Astrocyte (in vitro differentiated cells and primary cell): Measurements from ENCODE around the gene LRMDA. TPM values are rescaled to one million over a fixed set of nuclear protein-coding genes. Genes with fewer than 3 reads are reported as not detected.

Source experiments
- DNase-seq: peaks from one replicate; pipeline ENCODE4 v3.0.0-alpha.2; 2010; ENCODE audit warnings: low read depth
- FAIRE-seq: peaks from 2 replicates; lab custom pipeline; 2011; peaks lifted over from hg19 to GRCh38; lab: Jason Lieb, UNC
- H2AFZ ChIP-seq: 2 replicates; pipeline ENCODE4 v1.6.0; 2012; ENCODE audit warnings: low read depth, low read length, inconsistent platforms
- H3K27ac ChIP-seq: 2 replicates; pipeline ENCODE4 v1.5.1; 2011; ENCODE audit warnings: low read depth, low read length, inconsistent platforms
- H3K27me3 ChIP-seq: 2 replicates; pipeline ENCODE4 v1.6.0; 2011; ENCODE audit warnings: low read length, inconsistent platforms; ENCODE audit not compliant: insufficient read depth
- H3K36me3 ChIP-seq: 2 replicates; pipeline ENCODE4 v1.5.1; 2011; ENCODE audit warnings: low read length, inconsistent platforms; ENCODE audit not compliant: insufficient read depth
- H3K4me1 ChIP-seq: 2 replicates; pipeline ENCODE4 v1.5.1; 2011; ENCODE audit warnings: low read length, inconsistent platforms; ENCODE audit not compliant: insufficient read depth
- H3K4me2 ChIP-seq: 2 replicates; pipeline ENCODE4 v1.6.0; 2012; ENCODE audit warnings: low read length, inconsistent platforms
- H3K4me3 ChIP-seq: 2 replicates; pipeline ENCODE4 v1.5.1; 2011; ENCODE audit warnings: low read depth, mild to moderate bottlenecking, low read length, inconsistent platforms; ENCODE audit not compliant: insufficient read depth
- H3K79me2 ChIP-seq: 2 replicates; pipeline ENCODE4 v1.6.0; 2012; ENCODE audit warnings: mild to moderate bottlenecking, low read length, inconsistent platforms; ENCODE audit not compliant: insufficient read depth
- H3K9ac ChIP-seq: 2 replicates; pipeline ENCODE4 v1.6.0; 2012; ENCODE audit warnings: mild to moderate bottlenecking, low read length, inconsistent platforms
- H3K9me3 ChIP-seq: 2 replicates; pipeline ENCODE4 v1.5.1; 2012; ENCODE audit warnings: low read depth, mild to moderate bottlenecking, low read length, inconsistent platforms; ENCODE audit not compliant: insufficient read depth
- H4K20me1 ChIP-seq: 2 replicates; pipeline ENCODE4 v1.6.0; 2012; ENCODE audit warnings: low read length, inconsistent platforms; ENCODE audit not compliant: insufficient read depth
- H3K27ac Mint-ChIP-seq: one replicate; pipeline ENCODE4 v1.8.0; 2021; ENCODE audit warnings: mild to moderate bottlenecking, mixed read lengths; ENCODE audit not compliant: unreplicated experiment
- H3K27me3 Mint-ChIP-seq: one replicate; pipeline ENCODE4 v1.8.0; 2021; ENCODE audit warnings: low read depth, mixed read lengths; ENCODE audit not compliant: unreplicated experiment
- H3K36me3 Mint-ChIP-seq: one replicate; pipeline ENCODE4 v1.8.0; 2021; ENCODE audit warnings: low read depth, mixed read lengths; ENCODE audit not compliant: unreplicated experiment
- H3K4me1 Mint-ChIP-seq: one replicate; pipeline ENCODE4 v1.8.0; 2021; ENCODE audit warnings: low read depth, mixed read lengths; ENCODE audit not compliant: unreplicated experiment
- H3K4me3 Mint-ChIP-seq: one replicate; pipeline ENCODE4 v1.8.0; 2021; ENCODE audit warnings: mild to moderate bottlenecking, moderate library complexity, mixed read lengths; ENCODE audit not compliant: unreplicated experiment
- H3K9me3 Mint-ChIP-seq: one replicate; pipeline ENCODE4 v1.8.0; 2021; ENCODE audit warnings: mild to moderate bottlenecking, mixed read lengths; ENCODE audit not compliant: unreplicated experiment
- CTCF ChIP-seq: IDR thresholded peaks from 2 replicates; pipeline ENCODE4 v1.5.1; 2011; ENCODE audit warnings: low read depth, mild to moderate bottlenecking, inconsistent platforms, low read length, moderate library complexity; ENCODE audit not compliant: insufficient read depth
- EZH2 ChIP-seq: IDR thresholded peaks from 2 replicates; pipeline ENCODE4 v1.6.1; 2012; ENCODE audit warnings: mild to moderate bottlenecking, low read length, inconsistent platforms; ENCODE audit not compliant: insufficient read depth
- total RNA-seq: library from RNA; stranded (reverse); gene quantifications from 2 replicates; pipeline ENCODE4 v1.2.1, GENCODE V29; 2021

LRMDA gene
- total RNA-seq, 1 donor from 2014 or later, result 2.7 TPM

GRCh38 chr10:76553263-76554032 lies 1122.0 kb downstream of the LRMDA start:
- DNase-seq (no peak), FAIRE-seq (no peak)
- no peaks in the 10 kb centered on the region for H3K27me3 ChIP-seq
- no peak overlapping the region for H3K27ac ChIP-seq
- no peaks in the 10 kb centered on the region for H3K9me3 ChIP-seq
- Mint-ChIP-seq H3K36me3 (no peaks in the 10 kb centered on the region), H3K4me1 (peaks cover 8% of the 10 kb centered on the region), H3K27me3 (peaks cover 5% of the 10 kb centered on the region), H3K9me3 (no peaks in the 10 kb centered on the region), H3K4me3 (no peak overlapping the region), H3K27ac (no peak overlapping the region)
- TF ChIP-seq EZH2, result no peak
- TF ChIP-seq CTCF, result no peak
- H3K36me3 ChIP-seq, result no peaks in the 10 kb centered on the region
- no peak overlapping the region for H3K4me3 ChIP-seq
- H3K79me2 ChIP-seq, result no peaks in the 10 kb centered on the region
- no peak overlapping the region for H3K4me2 ChIP-seq
- H2AFZ ChIP-seq, result no peak overlapping the region
- H4K20me1 ChIP-seq, result no peaks in the 10 kb centered on the region
- peaks cover 6% of the 10 kb centered on the region for H3K4me1 ChIP-seq
- H3K9ac ChIP-seq, result no peak overlapping the region

- H3K4me2 ChIP-seq, result no peak overlapping the region
- TF ChIP-seq CTCF (no peak), EZH2 (no peak)
Measured at GRCh38 chr10:76554033-76554408, 1122.6 kb downstream of the LRMDA start.

GRCh38 chr10:76554478-76554877 lies 1123.1 kb downstream of the LRMDA start:
- H3K27ac Mint-ChIP-seq, result no peak overlapping the region
- no peaks in the 10 kb centered on the region for H3K79me2 ChIP-seq
- no peak overlapping the region for H3K9ac ChIP-seq
- FAIRE-seq (no peak), DNase-seq (no peak)
- no peak overlapping the region for H3K4me2 ChIP-seq
- no peaks in the 10 kb centered on the region for H3K27me3 ChIP-seq
- H3K36me3 Mint-ChIP-seq, result no peaks in the 10 kb centered on the region
- H3K27ac ChIP-seq, result no peak overlapping the region
- H3K9me3 Mint-ChIP-seq, result no peaks in the 10 kb centered on the region
- H3K4me1 Mint-ChIP-seq, result peaks cover 12% of the 10 kb centered on the region
- no peaks in the 10 kb centered on the region for H4K20me1 ChIP-seq
- H3K4me1 ChIP-seq, result peaks cover 12% of the 10 kb centered on the region
- no peak overlapping the region for H3K4me3 Mint-ChIP-seq
- H3K27me3 Mint-ChIP-seq, result peaks cover 2% of the 10 kb centered on the region
- TF ChIP-seq CTCF (no peak), EZH2 (no peak)
- H3K4me3 ChIP-seq, result no peak overlapping the region
- no peaks in the 10 kb centered on the region for H3K9me3 ChIP-seq
- no peaks in the 10 kb centered on the region for H3K36me3 ChIP-seq
- H2AFZ ChIP-seq, result no peak overlapping the region

More at GRCh38 chr10:76554033-76554408, 1122.6 kb downstream of the LRMDA start:
- H3K4me3 ChIP-seq, result no peak overlapping the region
- no peaks in the 10 kb centered on the region for H3K36me3 ChIP-seq
- DNase-seq (no peak), FAIRE-seq (no peak)
- no peaks in the 10 kb centered on the region for H3K36me3 Mint-ChIP-seq
- H3K4me3 Mint-ChIP-seq, result no peak overlapping the region
- H2AFZ ChIP-seq, result no peak overlapping the region
- no peak overlapping the region for H3K27ac Mint-ChIP-seq
- H3K27me3 Mint-ChIP-seq, result peaks cover 3% of the 10 kb centered on the region
- peaks cover 12% of the 10 kb centered on the region for H3K4me1 ChIP-seq
- H3K9ac ChIP-seq, result no peak overlapping the region
- no peak overlapping the region for H3K27ac ChIP-seq
- no peaks in the 10 kb centered on the region for H4K20me1 ChIP-seq
- H3K4me1 Mint-ChIP-seq, result peaks cover 10% of the 10 kb centered on the region
- H3K9me3 ChIP-seq, result no peaks in the 10 kb centered on the region
- H3K9me3 Mint-ChIP-seq, result no peaks in the 10 kb centered on the region
- no peaks in the 10 kb centered on the region for H3K79me2 ChIP-seq
- H3K27me3 ChIP-seq, result no peaks in the 10 kb centered on the region
